Smooth muscle cell (in vitro differentiated cells): Measurements from ENCODE around the gene CAMSAP3. TPM values are rescaled to one million over a fixed set of nuclear protein-coding genes. Genes with fewer than 3 reads are reported as not detected.
A peak's percentile ranks its signal among the peaks of the same experiment; 100 is the strongest.

Experiments used
- DNase-seq: peaks from one replicate; lab custom pipeline; 2025; ENCODE audit not compliant: unreplicated experiment; lab: John Stamatoyannopoulos, UW
- H2AFZ ChIP-seq: fragments of 200-600 bp; sonication (generic); 2 replicates; pipeline ENCODE4 v1.6.0; 2016; ENCODE audit warnings: antibody characterized with exemption, low read depth, mild to moderate bottlenecking
- H3F3A ChIP-seq: fragments of 200-600 bp; sonication (generic); 2 replicates; pipeline ENCODE4 v1.6.0; 2017; ENCODE audit warnings: antibody characterized with exemption, low read depth
- H3K27ac ChIP-seq: fragments of 200-600 bp; sonication (generic); 2 replicates; pipeline ENCODE4 v1.5.1; 2016; ENCODE audit warnings: low read depth, mild to moderate bottlenecking
- H3K27me3 ChIP-seq: fragments of 200-600 bp; sonication (generic); 2 replicates; pipeline ENCODE4 v1.6.1; 2016; ENCODE audit warnings: low read depth, mild to moderate bottlenecking
- H3K36me3 ChIP-seq: fragments of 200-600 bp; sonication (generic); 2 replicates; pipeline ENCODE4 v1.5.1; 2016; ENCODE audit warnings: low read depth
- H3K4me1 ChIP-seq: fragments of 200-600 bp; sonication (generic); 2 replicates; pipeline ENCODE4 v1.5.1; 2016; ENCODE audit warnings: low read depth
- H3K4me2 ChIP-seq: fragments of 200-600 bp; sonication (generic); 2 replicates; pipeline ENCODE4 v1.6.0; 2016; ENCODE audit warnings: mild to moderate bottlenecking
- H3K4me3 ChIP-seq: fragments of 200-600 bp; sonication (generic); 2 replicates; pipeline ENCODE4 v1.5.1; 2016; ENCODE audit warnings: mild to moderate bottlenecking
- H3K79me2 ChIP-seq: fragments of 200-600 bp; sonication (generic); 2 replicates; pipeline ENCODE4 v1.6.0; 2016; ENCODE audit warnings: low read depth, mild to moderate bottlenecking
- H3K9ac ChIP-seq: fragments of 200-600 bp; sonication (generic); 2 replicates; pipeline ENCODE4 v1.6.0; 2016; ENCODE audit warnings: low read depth
- H3K9me3 ChIP-seq: fragments of 200-600 bp; sonication (generic); replicated peaks from 2 replicates; pipeline ENCODE4 v1.5.1; 2016; ENCODE audit warnings: low read depth
- H4K20me1 ChIP-seq: fragments of 200-600 bp; sonication (generic); 2 replicates; pipeline ENCODE4 v1.6.0; 2016; ENCODE audit warnings: low read depth
- CTCF ChIP-seq: fragments of 200-600 bp; sonication (generic); IDR thresholded peaks from 2 replicates; pipeline ENCODE4 v1.5.1; 2017; ENCODE audit warnings: borderline replicate concordance, mild to moderate bottlenecking, antibody characterized with exemption; ENCODE audit not compliant: insufficient read depth, poor library complexity, severe bottlenecking
- WGBS: methylation state at CpG from one replicate; pipeline ENCODE4 v1.1.7; 2016; ENCODE audit warnings: low lambda C conversion rate; 5-methylcytosine and 5-hydroxymethylcytosine counted together
- polyA plus RNA-seq: library from polyadenylated mRNA; unstranded; fragments of >200 nt; fragmentation: Nextera tagmentation; extraction: Ambion mirVana; gene quantifications from 2 replicates; pipeline ENCODE4 v1.2.1, GENCODE V29; 2016
- total RNA-seq: library from RNA; depleted of rRNA; stranded (reverse); fragments of >200 nt; gene quantifications from 2 replicates; pipeline ENCODE4 v1.2.3, GENCODE V29; 2014

CAMSAP3 gene
- total and polyA plus RNA-seq, 2 experiments from 2014 or later, result 1.4 to 1.8 TPM

- no peaks in the 10 kb centered on the region for H3K4me1 ChIP-seq
- no peaks in the 10 kb centered on the region for H3K36me3 ChIP-seq
- H3K9me3 ChIP-seq, result no peaks in the 10 kb centered on the region
- no peaks in the 10 kb centered on the region for H3F3A ChIP-seq
- no peaks in the 10 kb centered on the region for H4K20me1 ChIP-seq
- H3K79me2 ChIP-seq, result no peaks in the 10 kb centered on the region
- no peak overlapping the region for H2AFZ ChIP-seq
- no peak for DNase-seq
- H3K27me3 ChIP-seq, result no peaks in the 10 kb centered on the region
- H3K4me3 ChIP-seq, result no peak overlapping the region
- H3K27ac ChIP-seq, result no peak overlapping the region
- WGBS, result 95% methylated on average over 15 of the region's 15 CpGs
- TF ChIP-seq CTCF, result no peak
- no peak overlapping the region for H3K4me2 ChIP-seq
- H3K9ac ChIP-seq, result no peak overlapping the region
Measured at GRCh38 chr19:7648265-7649014, 52.8 kb downstream of the CAMSAP3 start.

GRCh38 chr19:7650148-7650547 lies 54.5 kb downstream of the CAMSAP3 start:
- Histone ChIP-seq H3K9me3 (no peaks in the 10 kb centered on the region), H3K27ac (no peak overlapping the region), H3K79me2 (no peaks in the 10 kb centered on the region), H3F3A (no peaks in the 10 kb centered on the region), H2AFZ (no peak overlapping the region), H3K36me3 (no peaks in the 10 kb centered on the region), H3K4me1 (no peaks in the 10 kb centered on the region), H3K4me2 (no peak overlapping the region), H3K27me3 (no peaks in the 10 kb centered on the region), H3K9ac (no peak overlapping the region), H4K20me1 (no peaks in the 10 kb centered on the region), H3K4me3 (no peak overlapping the region)
- 43% methylated on average over 2 of the region's 2 CpGs for WGBS
- DNase-seq, result no peak
- TF ChIP-seq CTCF, result no peak

GRCh38 chr19:7652061-7652641 lies 56.5 kb downstream of the CAMSAP3 start:
- 12% methylated on average over 28 of the region's 28 CpGs for WGBS
- Histone ChIP-seq H4K20me1 (no peaks in the 10 kb centered on the region), H3K36me3 (no peaks in the 10 kb centered on the region), H3K9ac (no peak overlapping the region), H3K79me2 (no peaks in the 10 kb centered on the region), H3K4me3 (peak overlapping the region; percentile 19), H2AFZ (peak overlapping the region; percentile 64), H3K27me3 (no peaks in the 10 kb centered on the region), H3K4me2 (peak overlapping the region; percentile 82), H3K4me1 (no peaks in the 10 kb centered on the region), H3F3A (no peaks in the 10 kb centered on the region), H3K27ac (no peak overlapping the region), H3K9me3 (no peaks in the 10 kb centered on the region)
- TF ChIP-seq CTCF, result peak; percentile 98
- peak; percentile 66 for DNase-seq
